Mesenchymal stem cell (in vitro differentiated cells and primary cell): ENCODE results near the gene MSRB3.

Experiments used
- DNase-seq: peaks from one replicate; pipeline ENCODE4 v3.0.0-alpha.2; 2013
- H2AFZ ChIP-seq: one replicate; pipeline ENCODE4 v1.6.1; 2013; ENCODE audit warnings: low read depth, mild to moderate bottlenecking, control low read depth, inconsistent platforms, low read length, moderate library complexity
- H2AK5ac ChIP-seq: 2 replicates; pipeline ENCODE4 v1.6.1; 2013; ENCODE audit warnings: low read length, moderate library complexity, mild to moderate bottlenecking, inconsistent platforms; ENCODE audit not compliant: severe bottlenecking
- H2BK120ac ChIP-seq: one replicate; pipeline ENCODE4 v1.6.1; 2013; ENCODE audit warnings: low read depth, mild to moderate bottlenecking, inconsistent platforms, low read length, moderate library complexity
- H2BK12ac ChIP-seq, 2 experiments: one replicate each; pipeline ENCODE4 v1.6.1; 2013; ENCODE audit warnings: inconsistent platforms in 2 of 2, low read length in 2 of 2, mild to moderate bottlenecking in 2 of 2, moderate library complexity in 2 of 2, control low read depth in 1 of 2
- H2BK15ac ChIP-seq: one replicate; pipeline ENCODE4 v1.6.1; 2013; ENCODE audit warnings: mild to moderate bottlenecking, low read depth, inconsistent platforms; ENCODE audit not compliant: poor library complexity, severe bottlenecking
- H2BK5ac ChIP-seq: 2 replicates; pipeline ENCODE4 v1.6.1; 2013; ENCODE audit warnings: low read depth, mild to moderate bottlenecking, low read length, control low read depth, inconsistent platforms; ENCODE audit not compliant: poor library complexity, severe bottlenecking
- H3K14ac ChIP-seq, 2 experiments: one replicate each; pipeline ENCODE4 v1.6.1; 2013; ENCODE audit warnings: inconsistent platforms in 2 of 2, low read length in 2 of 2, control low read depth in 1 of 2, mild to moderate bottlenecking in 1 of 2, moderate library complexity in 1 of 2
- H3K18ac ChIP-seq, 2 experiments: one replicate each; pipeline ENCODE4 v1.6.1; 2013; ENCODE audit warnings: inconsistent platforms in 2 of 2, low read length in 2 of 2, control low read depth in 1 of 2, low read depth in 1 of 2, mild to moderate bottlenecking in 1 of 2
- H3K23ac ChIP-seq, 2 experiments: one replicate each; pipeline ENCODE4 v1.6.1; 2013; ENCODE audit warnings: inconsistent platforms in 2 of 2, low read length in 2 of 2, mild to moderate bottlenecking in 2 of 2, moderate library complexity in 2 of 2, control low read depth in 1 of 2
- H3K27ac ChIP-seq: 2 replicates; pipeline ENCODE4 v1.5.1; 2013; ENCODE audit warnings: mild to moderate bottlenecking, moderate library complexity, low read length, control low read depth, inconsistent platforms; ENCODE audit not compliant: poor library complexity, severe bottlenecking
- H3K27me3 ChIP-seq, 2 experiments: 2 replicates each; pipeline versions ENCODE4 v1.6.1 to v1.7.0; 2013; ENCODE audit warnings: low read length in 2 of 2, mild to moderate bottlenecking in 2 of 2, moderate library complexity in 2 of 2, control low read depth in 1 of 2, inconsistent platforms in 1 of 2; ENCODE audit not compliant: control insufficient read depth in 1 of 2, insufficient read depth in 1 of 2
- H3K36me3 ChIP-seq, 2 experiments: 2 replicates each; pipeline versions ENCODE4 v1.6.1 to v1.7.0; 2013; ENCODE audit warnings: low read length in 2 of 2, control low read depth in 1 of 2, inconsistent platforms in 1 of 2, low read depth in 1 of 2, mild to moderate bottlenecking in 1 of 2; ENCODE audit not compliant: insufficient read depth in 2 of 2, control insufficient read depth in 1 of 2
- H3K4ac ChIP-seq, 2 experiments: one replicate each; pipeline ENCODE4 v1.6.1; 2013; ENCODE audit warnings: inconsistent platforms in 2 of 2, low read length in 2 of 2, mild to moderate bottlenecking in 2 of 2, moderate library complexity in 2 of 2, control low read depth in 1 of 2, low read depth in 1 of 2
- H3K4me1 ChIP-seq: 2 replicates; pipeline ENCODE4 v1.6.1; 2013; ENCODE audit warnings: low read depth, low read length, control low read depth; ENCODE audit not compliant: control insufficient read depth, insufficient read depth
- H3K4me2 ChIP-seq: 2 replicates; pipeline ENCODE4 v1.6.1; 2013; ENCODE audit warnings: low read length, mild to moderate bottlenecking, inconsistent platforms; ENCODE audit not compliant: poor library complexity, severe bottlenecking
- H3K4me3 ChIP-seq, 2 experiments: 2 replicates each; pipeline versions ENCODE4 v1.5.1 to v1.7.0; 2013; ENCODE audit warnings: low read length in 2 of 2, mild to moderate bottlenecking in 2 of 2, control low read depth in 1 of 2, low read depth in 1 of 2; ENCODE audit not compliant: insufficient read depth in 1 of 2
- H3K79me1 ChIP-seq: replicated peaks from 2 replicates; pipeline ENCODE4 v1.6.1; 2013; ENCODE audit warnings: mild to moderate bottlenecking, control low read depth, low read length, inconsistent platforms; ENCODE audit not compliant: poor library complexity, severe bottlenecking
- H3K9ac ChIP-seq: 2 replicates; pipeline ENCODE4 v1.7.0; 2013; ENCODE audit warnings: mild to moderate bottlenecking, low read length, moderate library complexity
- H3K9me3 ChIP-seq: 2 replicates; pipeline ENCODE4 v1.7.0; 2013; ENCODE audit warnings: mild to moderate bottlenecking, low read length; ENCODE audit not compliant: control insufficient read depth
- H4K8ac ChIP-seq: one replicate; pipeline ENCODE4 v1.6.1; 2013; ENCODE audit warnings: inconsistent platforms, mild to moderate bottlenecking, low read length, moderate library complexity
- H4K91ac ChIP-seq: one replicate; pipeline ENCODE4 v1.6.1; 2013; ENCODE audit warnings: mild to moderate bottlenecking, low read length, inconsistent platforms
- WGBS: methylation state at CpG from one replicate; pipeline ENCODE4 v1.1.7; 2013; ENCODE audit warnings: mixed read lengths; 5-methylcytosine and 5-hydroxymethylcytosine counted together

MSRB3 gene

GRCh38 chr12:65324551-65324950, 46.1 kb downstream of the MSRB3 start:
- no peak overlapping the region for H3K4me2 ChIP-seq
- H3K4ac ChIP-seq, result no peak overlapping the region
- H3K27ac ChIP-seq, result no peak overlapping the region
- H2AK5ac ChIP-seq, result no peak overlapping the region
- H3K4me1 ChIP-seq, result no peaks in the 10 kb centered on the region
- DNase-seq, result no peak
- H2BK5ac ChIP-seq, result no peak overlapping the region
- H4K91ac ChIP-seq, result no peak overlapping the region
- no peak overlapping the region for H3K23ac ChIP-seq
- H4K8ac ChIP-seq, result no peak overlapping the region
- no peak overlapping the region for H3K14ac ChIP-seq
- no peaks in the 10 kb centered on the region for H3K36me3 ChIP-seq
- no peak overlapping the region for H3K4me3 ChIP-seq
- no peak overlapping the region for H2BK15ac ChIP-seq
- 100% methylated on average over 2 of the region's 3 CpGs for WGBS
- H3K9me3 ChIP-seq, result no peaks in the 10 kb centered on the region
- H3K79me1 ChIP-seq, result peaks cover 8% of the 10 kb centered on the region
- H2AFZ ChIP-seq, result no peak overlapping the region
- no peak overlapping the region for H2BK120ac ChIP-seq
- H3K18ac ChIP-seq, result no peak overlapping the region
- H2BK12ac ChIP-seq, result no peak overlapping the region
- no peaks in the 10 kb centered on the region for H3K27me3 ChIP-seq
- no peak overlapping the region for H3K9ac ChIP-seq

- no peak overlapping the region for H3K9ac ChIP-seq
- no peak overlapping the region for H3K14ac ChIP-seq
- no peaks in the 10 kb centered on the region for H3K9me3 ChIP-seq
- no peak overlapping the region for H4K91ac ChIP-seq
- H3K4me1 ChIP-seq, result no peaks in the 10 kb centered on the region
- no peak overlapping the region for H3K27ac ChIP-seq
- H3K23ac ChIP-seq, result no peak overlapping the region
- H2BK5ac ChIP-seq, result no peak overlapping the region
- no peak overlapping the region for H3K4me2 ChIP-seq
- no peak for DNase-seq
- no peaks in the 10 kb centered on the region for H3K36me3 ChIP-seq
- H2BK15ac ChIP-seq, result no peak overlapping the region
- peak overlapping the region in 1 of 2 experiments; percentile 39 for H2BK12ac ChIP-seq
- H3K4ac ChIP-seq, result no peak overlapping the region
- peak overlapping the region in 1 of 2 experiments; percentile 18 for H3K18ac ChIP-seq
- H3K27me3 ChIP-seq, result no peaks in the 10 kb centered on the region
- H2AFZ ChIP-seq, result no peak overlapping the region
- H2BK120ac ChIP-seq, result no peak overlapping the region
- 96% methylated on average over 4 of the region's 5 CpGs for WGBS
- H3K4me3 ChIP-seq, result no peak overlapping the region
- no peak overlapping the region for H2AK5ac ChIP-seq
- H3K79me1 ChIP-seq, result peaks cover 8% of the 10 kb centered on the region
- H4K8ac ChIP-seq, result no peak overlapping the region
Measured at GRCh38 chr12:65325183-65325582, 46.7 kb downstream of the MSRB3 start.

- Histone ChIP-seq H4K8ac (no peak overlapping the region), H2AK5ac (no peak overlapping the region), H3K27me3 (no peaks in the 10 kb centered on the region), H3K4me3 (no peak overlapping the region), H3K9me3 (no peaks in the 10 kb centered on the region), H3K23ac (no peak overlapping the region), H3K18ac (no peak overlapping the region), H2BK12ac (peak overlapping the region in 1 of 2 experiments; percentile 15), H3K79me1 (peaks cover 6% of the 10 kb centered on the region), H3K9ac (peak overlapping the region; percentile 83), H2BK120ac (no peak overlapping the region), H3K4me1 (peaks cover 1% of the 10 kb centered on the region), H2BK15ac (no peak overlapping the region), H3K4me2 (no peak overlapping the region), H2AFZ (no peak overlapping the region), H2BK5ac (no peak overlapping the region), H3K36me3 (peaks cover 5% of the 10 kb centered on the region in 2 experiments), H3K27ac (no peak overlapping the region), H3K14ac (no peak overlapping the region), H3K4ac (no peak overlapping the region), H4K91ac (no peak overlapping the region)
- WGBS, result 88% methylated on average over 4 of the region's 5 CpGs
- no peak for DNase-seq
Measured at GRCh38 chr12:65326616-65327015, 48.1 kb downstream of the MSRB3 start.

GRCh38 chr12:65327207-65328076, 49.0 kb downstream of the MSRB3 start:
- Histone ChIP-seq H3K18ac (peak overlapping the region in 1 of 2 experiments; percentile 21), H4K8ac (no peak overlapping the region)

More at GRCh38 chr12:65327207-65328076, 49.0 kb downstream of the MSRB3 start:
- 72% methylated on average over 8 of the region's 10 CpGs for WGBS
- H2BK15ac ChIP-seq, result no peak overlapping the region
- peak overlapping the region; percentile 83 for H3K9ac ChIP-seq
- no peaks in the 10 kb centered on the region for H3K9me3 ChIP-seq
- peak overlapping the region; percentile 30 for H3K27ac ChIP-seq
- peak overlapping the region; percentile 65 for H2AK5ac ChIP-seq
- no peak overlapping the region for H3K14ac ChIP-seq
- no peak overlapping the region for H4K91ac ChIP-seq
- peak overlapping the region in 1 of 2 experiments; percentile 19 for H2BK12ac ChIP-seq
- no peak overlapping the region for H3K23ac ChIP-seq
- no peak overlapping the region for H2BK5ac ChIP-seq
- H2AFZ ChIP-seq, result no peak overlapping the region
- no peaks in the 10 kb centered on the region for H3K27me3 ChIP-seq
- H3K4me2 ChIP-seq, result no peak overlapping the region
- peaks cover 8% of the 10 kb centered on the region in 2 experiments for H3K36me3 ChIP-seq
- H3K4me3 ChIP-seq, result peak overlapping the region in 1 of 2 experiments; percentile 64
- no peak overlapping the region for H3K4ac ChIP-seq
- peaks cover 3% of the 10 kb centered on the region for H3K79me1 ChIP-seq
- H3K4me1 ChIP-seq, result peaks cover 2% of the 10 kb centered on the region
- no peak overlapping the region for H2BK120ac ChIP-seq
- DNase-seq, result peak; percentile 58
